ENCODE results near the gene ZBTB25. TPM values are rescaled to one million over a fixed set of nuclear protein-coding genes. Genes with fewer than 3 reads are reported as not detected.

ZBTB25 gene
- total and polyA plus RNA-seq, 4 experiments from 2014 or later: 34.0 to 87.5 (median 60.4) TPM

DNA sequence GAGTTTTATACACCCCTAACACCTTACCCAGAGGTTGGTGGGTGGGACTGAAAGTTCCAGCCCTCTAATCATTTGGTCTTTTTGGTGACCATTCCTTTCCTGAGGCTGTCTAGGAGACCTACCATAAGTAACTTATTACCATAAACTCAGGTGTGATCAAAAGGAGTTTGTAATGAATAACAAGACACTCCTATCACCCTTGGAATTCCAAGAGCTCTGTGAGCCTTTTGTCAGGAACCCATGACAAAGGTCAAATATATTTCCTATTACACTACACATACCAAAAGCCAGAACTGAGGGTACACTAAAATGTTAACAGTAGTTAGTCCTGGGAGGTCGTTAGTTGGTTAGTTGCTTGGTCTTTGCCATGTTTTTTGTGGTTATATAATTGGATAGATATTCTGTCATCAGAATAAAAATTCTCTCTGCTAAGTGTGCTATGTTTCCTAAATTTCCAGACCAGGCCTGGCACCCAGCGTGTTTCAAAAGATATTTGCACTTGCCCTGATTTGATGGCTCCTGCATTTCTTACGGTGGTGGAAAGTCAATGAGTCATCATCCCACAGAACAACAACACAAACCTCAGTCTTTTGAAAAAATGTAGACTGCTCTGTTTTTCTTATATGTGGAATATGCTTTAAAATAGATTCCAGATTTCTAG, 65.3 kb downstream of the ZBTB25 start:
- DNase-seq: no peak
- H3K36me3 ChIP-seq (ENCODE audit: insufficient read depth, low read length): peaks cover 7% of the 10 kb centered on the region
- H3K27me3 Mint-ChIP-seq: no peaks in the 10 kb centered on the region
- no peaks in the 10 kb centered on the region for H3K9me3 ChIP-seq (ENCODE audit: control insufficient read depth in 1 of 2, low read length in 2 of 2)
- H3K4me3 ChIP-seq (ENCODE audit: low read length in 2 of 2): no peak overlapping the region
- ChIA-PET POLR2A (ENCODE audit: partially characterized antibody) (no interaction called here), CTCF (ENCODE audit: partially characterized antibody) (interaction anchor here (6.2 to 10.9 kb wide), 2 partner anchors 9 to 41 kb away, joined by 38 to 117 read pairs; no protein-coding TSS in a partner anchor)
- H3K27ac Mint-ChIP-seq: peak overlapping the region in 1 of 7 donors; percentile 50
- intact Hi-C loops (cut with micrococcal nuclease): no loop called here
- H3K9me3 Mint-ChIP-seq: no peaks in the 10 kb centered on the region
- H3K27ac ChIP-seq (ENCODE audit: low read depth, low read length): no peak overlapping the region
- H3K4me3 Mint-ChIP-seq: no peak overlapping the region
- H3K27me3 ChIP-seq (ENCODE audit: insufficient read depth, low read length): no peaks in the 10 kb centered on the region
- H3K36me3 Mint-ChIP-seq: peaks cover 50 to 70% of the 10 kb centered on the region in 2 donors
- no peaks in the 10 kb centered on the region for H3K4me1 ChIP-seq (ENCODE audit: insufficient read depth, low read length)
- peaks cover 7 to 14% (median 12%) of the 10 kb centered on the region in 4 donors for H3K4me1 Mint-ChIP-seq

DNA sequence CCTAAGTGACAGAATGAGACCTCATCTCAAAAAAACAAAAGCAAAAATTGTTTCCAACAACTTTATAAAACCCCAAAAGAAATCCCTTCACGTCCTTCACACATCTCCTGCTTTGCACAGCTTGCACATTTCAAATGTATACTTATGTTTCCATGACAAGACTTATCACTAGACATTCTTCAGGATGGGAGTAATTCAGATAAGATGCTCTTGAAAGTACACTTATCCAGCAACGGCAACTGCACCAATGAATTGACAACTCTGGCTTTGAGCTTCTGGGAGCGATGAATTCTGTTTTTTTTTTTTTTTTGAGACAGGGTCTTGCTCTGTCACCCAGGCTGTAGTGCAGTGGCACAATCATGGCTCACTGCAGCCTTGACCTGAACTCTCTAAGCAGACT, 69.1 kb downstream of the ZBTB25 start:
- peaks cover 7 to 13% (median 12%) of the 10 kb centered on the region in 4 donors for H3K4me1 Mint-ChIP-seq
- H3K27ac ChIP-seq (ENCODE audit: low read depth, low read length): no peak overlapping the region
- POLR2A ChIA-PET (ENCODE audit: partially characterized antibody): interaction anchor here (0.6 kb wide), 1 partner anchor 285 kb away, joined by 5 read pairs; no protein-coding TSS in a partner anchor
- H3K9me3 ChIP-seq (ENCODE audit: control insufficient read depth in 1 of 2, low read length in 2 of 2): no peaks in the 10 kb centered on the region
- H3K4me3 ChIP-seq (ENCODE audit: low read length in 2 of 2): no peak overlapping the region
- H3K36me3 Mint-ChIP-seq: peaks cover 53 to 61% of the 10 kb centered on the region in 2 donors
- H3K9me3 Mint-ChIP-seq: no peaks in the 10 kb centered on the region
- H3K4me3 Mint-ChIP-seq: no peak overlapping the region
- intact Hi-C loops (cut with micrococcal nuclease): no loop called here
- no peaks in the 10 kb centered on the region for H3K27me3 ChIP-seq (ENCODE audit: insufficient read depth, low read length)
- DNase-seq: no peak
- CTCF ChIA-PET (ENCODE audit: partially characterized antibody): interaction anchor here (0.6 to 10.9 kb wide), 5 partner anchors 11 to 589 kb away, joined by 3 to 117 read pairs (median 8); no protein-coding TSS in a partner anchor
- peak overlapping the region in 1 of 7 donors; percentile 50 for H3K27ac Mint-ChIP-seq
- no peaks in the 10 kb centered on the region for H3K4me1 ChIP-seq (ENCODE audit: insufficient read depth, low read length)
- no peaks in the 10 kb centered on the region for H3K27me3 Mint-ChIP-seq
- H3K36me3 ChIP-seq (ENCODE audit: insufficient read depth, low read length): peaks cover 7% of the 10 kb centered on the region

DNA sequence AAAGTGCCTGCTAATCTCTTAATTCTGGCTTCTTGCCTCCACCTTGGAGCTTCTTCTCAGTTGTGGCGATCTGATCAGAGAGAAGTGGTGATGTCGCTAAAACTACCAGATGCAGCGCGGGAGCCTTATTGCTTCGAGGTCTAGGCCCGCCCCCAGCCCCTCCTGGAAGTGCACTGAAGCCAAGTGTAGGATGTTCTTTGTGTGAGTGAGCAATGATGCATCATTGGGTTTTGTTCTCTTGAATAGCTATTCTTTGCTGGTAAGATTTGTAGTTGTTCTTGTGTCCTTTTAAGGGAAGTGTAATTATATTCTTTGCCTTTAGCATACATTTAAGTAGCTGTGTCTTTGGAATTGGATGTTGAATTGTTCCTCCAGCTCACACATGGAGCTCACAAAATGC, 79.7 kb downstream of the ZBTB25 start:
- no peaks in the 10 kb centered on the region for H3K9me3 Mint-ChIP-seq

DNA sequence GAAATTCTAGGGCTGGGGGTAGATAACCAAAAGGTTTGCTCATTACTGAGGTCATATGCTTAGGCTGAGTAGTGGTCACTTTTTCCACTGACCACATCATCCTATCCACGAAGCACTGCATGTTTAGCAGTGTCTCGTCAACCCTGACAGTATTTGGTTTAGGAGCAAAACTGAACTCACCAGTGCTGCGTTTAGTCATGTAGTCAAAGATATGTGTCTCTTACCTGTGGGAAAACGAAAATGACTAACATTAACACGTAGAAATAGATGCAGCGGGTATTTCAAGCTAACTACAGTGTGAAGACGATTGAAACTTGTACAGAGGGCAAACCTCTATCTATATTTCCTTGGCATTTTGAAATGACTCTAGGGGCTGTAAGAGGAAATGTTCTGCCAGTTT, 80.9 kb downstream of the ZBTB25 start:
- Mint-ChIP-seq H3K36me3 (peaks cover 38 to 59% of the 10 kb centered on the region in 2 donors), H3K4me1 (peaks cover 0 to 4% (median under 1%) of the 10 kb centered on the region in 4 donors), H3K9me3 (no peaks in the 10 kb centered on the region), H3K4me3 (no peak overlapping the region), H3K27ac (peak overlapping the region in 1 of 7 donors; percentile 10), H3K27me3 (no peaks in the 10 kb centered on the region)
- intact Hi-C loops (cut with micrococcal nuclease): no loop called here
- no peaks in the 10 kb centered on the region for H3K4me1 ChIP-seq (ENCODE audit: insufficient read depth, low read length)
- H3K27me3 ChIP-seq (ENCODE audit: insufficient read depth, low read length): no peaks in the 10 kb centered on the region
- DNase-seq: no peak
- H3K4me3 ChIP-seq (ENCODE audit: low read length in 2 of 2): no peak overlapping the region
- peaks cover 33% of the 10 kb centered on the region for H3K36me3 ChIP-seq (ENCODE audit: insufficient read depth, low read length)
- ChIA-PET POLR2A (ENCODE audit: partially characterized antibody) (interaction anchor here (1.1 to 1.7 kb wide), 2 partner anchors 35 to 80 kb away, joined by 3 read pairs; partner anchors contain the start of genes MTHFD1 and ZBTB25), CTCF (ENCODE audit: partially characterized antibody) (interaction anchor here (1.0 to 6.9 kb wide), 3 partner anchors 8 to 214 kb away, joined by 3 to 55 read pairs (median 4); no protein-coding TSS in a partner anchor)
- H3K27ac ChIP-seq (ENCODE audit: low read depth, low read length): no peak overlapping the region
- no peaks in the 10 kb centered on the region for H3K9me3 ChIP-seq (ENCODE audit: control insufficient read depth in 1 of 2, low read length in 2 of 2)

More for the DNA sequence above, 79.7 kb downstream of the ZBTB25 start:
- POLR2A ChIA-PET (ENCODE audit: partially characterized antibody): interaction anchor here (1.1 to 1.7 kb wide), 2 partner anchors 36 to 79 kb away, joined by 3 read pairs; partner anchors contain the start of genes MTHFD1 and ZBTB25
- Mint-ChIP-seq H3K27me3 (no peaks in the 10 kb centered on the region), H3K4me3 (no peak overlapping the region), H3K27ac (peak overlapping the region in 1 of 7 donors; percentile 68), H3K36me3 (peaks cover 42 to 60% of the 10 kb centered on the region in 2 donors), H3K4me1 (peaks cover 0 to 4% (median under 1%) of the 10 kb centered on the region in 4 donors)
- no peak for DNase-seq
- Histone ChIP-seq H3K27me3 (ENCODE audit: insufficient read depth, low read length) (no peaks in the 10 kb centered on the region), H3K27ac (ENCODE audit: low read depth, low read length) (no peak overlapping the region), H3K36me3 (ENCODE audit: insufficient read depth, low read length) (peaks cover 30% of the 10 kb centered on the region), H3K9me3 (ENCODE audit: control insufficient read depth in 1 of 2, low read length in 2 of 2) (no peaks in the 10 kb centered on the region), H3K4me3 (ENCODE audit: low read length in 2 of 2) (no peak overlapping the region), H3K4me1 (ENCODE audit: insufficient read depth, low read length) (no peaks in the 10 kb centered on the region)
- CTCF ChIA-PET (ENCODE audit: partially characterized antibody): interaction anchor here (1.8 to 6.9 kb wide), 2 partner anchors 7 to 54 kb away, joined by 4 to 55 read pairs; no protein-coding TSS in a partner anchor
- intact Hi-C loops (cut with micrococcal nuclease): no loop called here

DNA sequence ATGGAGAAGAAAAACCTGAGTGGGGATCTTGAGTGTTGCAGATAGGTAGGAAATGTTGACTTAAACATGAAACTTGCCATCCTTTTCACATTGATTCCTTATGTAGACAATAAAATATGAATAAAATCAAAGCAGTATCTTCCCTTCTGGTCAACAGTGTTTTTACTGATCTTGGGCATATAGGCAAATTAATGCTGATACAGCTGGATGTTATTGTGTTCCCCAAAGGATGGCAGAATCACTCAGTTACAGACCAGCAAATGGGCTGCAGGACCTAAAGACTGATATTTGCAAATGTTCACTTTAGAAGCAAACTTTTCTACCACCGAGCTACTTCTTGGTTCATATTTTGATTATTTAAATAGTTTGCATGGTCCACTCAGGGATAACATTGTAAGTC, 81.6 kb downstream of the ZBTB25 start:
- H3K9me3 Mint-ChIP-seq: no peaks in the 10 kb centered on the region
- Histone ChIP-seq H3K27ac (ENCODE audit: low read depth, low read length) (no peak overlapping the region), H3K4me3 (ENCODE audit: low read length in 2 of 2) (no peak overlapping the region), H3K36me3 (ENCODE audit: insufficient read depth, low read length) (peaks cover 32% of the 10 kb centered on the region), H3K9me3 (ENCODE audit: control insufficient read depth in 1 of 2, low read length in 2 of 2) (no peaks in the 10 kb centered on the region), H3K27me3 (ENCODE audit: insufficient read depth, low read length) (no peaks in the 10 kb centered on the region), H3K4me1 (ENCODE audit: insufficient read depth, low read length) (no peaks in the 10 kb centered on the region)
- ChIA-PET POLR2A (ENCODE audit: partially characterized antibody) (interaction anchor here (0.6 kb wide), 1 partner anchor 987 kb away, joined by 4 read pairs; no protein-coding TSS in a partner anchor), CTCF (ENCODE audit: partially characterized antibody) (interaction anchor here (1.1 to 6.9 kb wide), 3 partner anchors 9 to 215 kb away, joined by 3 to 55 read pairs (median 4); no protein-coding TSS in a partner anchor)
- peaks cover 39 to 57% of the 10 kb centered on the region in 2 donors for H3K36me3 Mint-ChIP-seq
- no peak overlapping the region for H3K4me3 Mint-ChIP-seq
- H3K27me3 Mint-ChIP-seq: no peaks in the 10 kb centered on the region
- intact Hi-C loops (cut with micrococcal nuclease): no loop called here
- no peak overlapping the region for H3K27ac Mint-ChIP-seq
- no peak for DNase-seq
- H3K4me1 Mint-ChIP-seq: peaks cover 0 to 4% (median under 1%) of the 10 kb centered on the region in 4 donors

DNA sequence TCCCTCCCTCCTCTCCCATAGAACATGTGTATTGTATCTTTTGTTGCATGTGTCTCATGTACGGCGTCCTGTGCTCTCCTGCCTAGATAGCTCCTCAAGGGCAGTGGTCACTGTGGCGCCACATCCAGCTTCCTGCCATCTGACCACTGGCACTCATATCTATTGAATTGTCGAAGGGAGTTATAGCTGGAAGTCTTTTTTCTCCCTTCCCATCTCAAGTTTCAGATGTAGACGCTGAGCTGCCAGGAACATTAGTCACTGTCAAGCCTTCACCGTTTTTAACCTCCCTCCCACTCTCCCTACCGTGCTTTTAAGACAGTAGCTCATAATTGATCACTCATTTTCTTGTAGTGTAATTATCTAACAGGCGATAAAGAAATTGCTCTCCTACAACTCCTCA, 82.5 kb downstream of the ZBTB25 start:
- peak overlapping the region in 1 of 7 donors; percentile 10 for H3K27ac Mint-ChIP-seq
- intact Hi-C loops (cut with micrococcal nuclease): no loop called here
- no peaks in the 10 kb centered on the region for H3K27me3 Mint-ChIP-seq
- peaks cover 46 to 63% of the 10 kb centered on the region in 2 donors for H3K36me3 Mint-ChIP-seq
- Histone ChIP-seq H3K9me3 (ENCODE audit: control insufficient read depth in 1 of 2, low read length in 2 of 2) (no peaks in the 10 kb centered on the region), H3K4me3 (ENCODE audit: low read length in 2 of 2) (no peak overlapping the region), H3K4me1 (ENCODE audit: insufficient read depth, low read length) (no peaks in the 10 kb centered on the region), H3K36me3 (ENCODE audit: insufficient read depth, low read length) (peaks cover 32% of the 10 kb centered on the region), H3K27me3 (ENCODE audit: insufficient read depth, low read length) (no peaks in the 10 kb centered on the region), H3K27ac (ENCODE audit: low read depth, low read length) (no peak overlapping the region)
- H3K4me1 Mint-ChIP-seq: peaks cover 0 to 4% (median under 1%) of the 10 kb centered on the region in 4 donors
- H3K9me3 Mint-ChIP-seq: no peaks in the 10 kb centered on the region
- H3K4me3 Mint-ChIP-seq: no peak overlapping the region
- CTCF ChIA-PET (ENCODE audit: partially characterized antibody): interaction anchor here (1.0 to 6.9 kb wide), 5 partner anchors 10 to 216 kb away, joined by 3 to 55 read pairs (median 3); no protein-coding TSS in a partner anchor
- POLR2A ChIA-PET (ENCODE audit: partially characterized antibody): interaction anchor here (0.6 kb wide), 1 partner anchor 988 kb away, joined by 4 read pairs; no protein-coding TSS in a partner anchor
- no peak for DNase-seq

DNA sequence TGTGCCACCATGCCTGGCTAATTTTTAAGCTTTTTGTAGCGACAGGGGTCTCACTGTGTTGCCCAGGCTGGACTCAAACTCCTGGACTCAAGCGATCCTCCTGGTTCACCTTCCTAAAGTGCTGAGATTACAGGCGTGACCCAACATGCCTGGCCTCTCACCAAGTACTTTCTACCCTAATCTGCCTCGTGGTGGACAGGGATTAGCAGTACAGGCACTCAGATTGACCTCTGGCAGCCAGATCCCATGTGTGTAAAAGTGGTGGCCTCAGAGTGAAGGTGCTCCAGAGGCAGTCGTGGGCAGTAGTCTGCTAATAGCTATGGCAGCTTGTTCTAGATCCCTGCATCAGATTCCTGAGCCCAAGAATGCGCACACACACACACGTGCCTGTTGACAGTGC, 84.6 kb downstream of the ZBTB25 start:
- H3K27me3 ChIP-seq (ENCODE audit: insufficient read depth, low read length): no peaks in the 10 kb centered on the region
- H3K27me3 Mint-ChIP-seq: no peaks in the 10 kb centered on the region
- H3K4me3 ChIP-seq (ENCODE audit: low read length in 2 of 2): no peak overlapping the region
- H3K4me1 ChIP-seq (ENCODE audit: insufficient read depth, low read length): no peaks in the 10 kb centered on the region
- ChIA-PET CTCF (ENCODE audit: partially characterized antibody) (interaction anchor here (6.9 kb wide), 1 partner anchor 12 kb away, joined by 55 read pairs; no protein-coding TSS in a partner anchor), POLR2A (ENCODE audit: partially characterized antibody) (no interaction called here)
- H3K36me3 ChIP-seq (ENCODE audit: insufficient read depth, low read length): peaks cover 36% of the 10 kb centered on the region
- intact Hi-C loops (cut with micrococcal nuclease): no loop called here
- H3K27ac ChIP-seq (ENCODE audit: low read depth, low read length): no peak overlapping the region
- no peak overlapping the region for H3K4me3 Mint-ChIP-seq
- peaks cover 41 to 62% of the 10 kb centered on the region in 2 donors for H3K36me3 Mint-ChIP-seq
- no peaks in the 10 kb centered on the region for H3K9me3 Mint-ChIP-seq
- H3K27ac Mint-ChIP-seq: peak overlapping the region in 1 of 7 donors; percentile 4
- no peaks in the 10 kb centered on the region for H3K9me3 ChIP-seq (ENCODE audit: control insufficient read depth in 1 of 2, low read length in 2 of 2)
- H3K4me1 Mint-ChIP-seq: peaks cover 0 to 4% (median under 1%) of the 10 kb centered on the region in 4 donors
- no peak for DNase-seq
